Measurements from ENCODE around the gene FAM193A.

DNA sequence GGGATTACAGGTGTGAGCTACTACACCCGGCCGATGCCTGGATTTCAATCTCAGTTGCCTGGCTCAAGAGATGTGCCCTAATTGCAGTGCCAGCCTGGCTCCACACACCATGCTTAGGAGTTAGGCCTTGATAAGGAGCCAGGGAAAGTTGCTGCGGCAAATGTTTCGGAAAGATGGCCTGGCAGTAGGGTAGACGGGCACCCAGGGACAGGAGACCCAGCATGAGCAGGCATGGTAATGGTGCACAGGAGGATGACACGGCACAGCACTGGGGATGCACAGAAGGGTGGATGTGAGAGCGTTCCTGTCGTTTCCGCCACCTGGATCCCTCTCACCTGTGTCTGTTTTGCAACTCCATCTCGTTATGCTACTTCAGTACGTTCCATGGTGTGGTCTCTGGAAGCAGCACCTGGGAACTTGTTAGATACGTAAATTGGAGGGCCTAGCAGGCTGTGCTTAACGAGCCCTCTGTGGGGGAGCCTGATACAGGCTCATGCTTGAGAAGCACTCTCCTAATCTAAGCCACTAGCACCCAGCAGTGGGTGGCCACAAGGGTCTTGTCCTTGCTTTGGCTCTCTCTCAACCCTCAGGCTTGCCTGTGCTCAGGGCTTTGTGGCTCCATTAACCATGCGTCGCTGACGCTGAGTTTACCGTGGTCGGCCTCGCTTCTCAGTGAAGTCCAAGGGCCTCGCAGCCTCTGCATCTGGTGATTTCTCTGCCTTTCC is 47.2 kb upstream of the FAM193A start:
- TF ChIP-seq, protein P1, sequence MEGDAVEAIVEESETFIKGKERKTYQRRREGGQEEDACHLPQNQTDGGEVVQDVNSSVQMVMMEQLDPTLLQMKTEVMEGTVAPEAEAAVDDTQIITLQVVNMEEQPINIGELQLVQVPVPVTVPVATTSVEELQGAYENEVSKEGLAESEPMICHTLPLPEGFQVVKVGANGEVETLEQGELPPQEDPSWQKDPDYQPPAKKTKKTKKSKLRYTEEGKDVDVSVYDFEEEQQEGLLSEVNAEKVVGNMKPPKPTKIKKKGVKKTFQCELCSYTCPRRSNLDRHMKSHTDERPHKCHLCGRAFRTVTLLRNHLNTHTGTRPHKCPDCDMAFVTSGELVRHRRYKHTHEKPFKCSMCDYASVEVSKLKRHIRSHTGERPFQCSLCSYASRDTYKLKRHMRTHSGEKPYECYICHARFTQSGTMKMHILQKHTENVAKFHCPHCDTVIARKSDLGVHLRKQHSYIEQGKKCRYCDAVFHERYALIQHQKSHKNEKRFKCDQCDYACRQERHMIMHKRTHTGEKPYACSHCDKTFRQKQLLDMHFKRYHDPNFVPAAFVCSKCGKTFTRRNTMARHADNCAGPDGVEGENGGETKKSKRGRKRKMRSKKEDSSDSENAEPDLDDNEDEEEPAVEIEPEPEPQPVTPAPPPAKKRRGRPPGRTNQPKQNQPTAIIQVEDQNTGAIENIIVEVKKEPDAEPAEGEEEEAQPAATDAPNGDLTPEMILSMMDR (IDR thresholded peaks at IDR 0.05 in 4 of 5, conservative IDR thresholded peaks at IDR 0.05 in 1 of 5): no peak
- TF ChIP-seq POLR2A (IDR thresholded peaks at IDR 0.05): no peak

All from gastrocnemius medialis (tissue), 4 donors.